GM21447 (cell line): ENCODE results near the gene CTDNEP1.
A peak's percentile ranks its signal among the peaks of the same experiment; 100 is the strongest.

Source experiments
- ATAC-seq: cut with Tn5 transposase; IDR thresholded peaks from one replicate; pipeline ENCODE4 v1.9.1; 2021; ENCODE audit not compliant: unreplicated experiment

Gene CTDNEP1

DNA sequence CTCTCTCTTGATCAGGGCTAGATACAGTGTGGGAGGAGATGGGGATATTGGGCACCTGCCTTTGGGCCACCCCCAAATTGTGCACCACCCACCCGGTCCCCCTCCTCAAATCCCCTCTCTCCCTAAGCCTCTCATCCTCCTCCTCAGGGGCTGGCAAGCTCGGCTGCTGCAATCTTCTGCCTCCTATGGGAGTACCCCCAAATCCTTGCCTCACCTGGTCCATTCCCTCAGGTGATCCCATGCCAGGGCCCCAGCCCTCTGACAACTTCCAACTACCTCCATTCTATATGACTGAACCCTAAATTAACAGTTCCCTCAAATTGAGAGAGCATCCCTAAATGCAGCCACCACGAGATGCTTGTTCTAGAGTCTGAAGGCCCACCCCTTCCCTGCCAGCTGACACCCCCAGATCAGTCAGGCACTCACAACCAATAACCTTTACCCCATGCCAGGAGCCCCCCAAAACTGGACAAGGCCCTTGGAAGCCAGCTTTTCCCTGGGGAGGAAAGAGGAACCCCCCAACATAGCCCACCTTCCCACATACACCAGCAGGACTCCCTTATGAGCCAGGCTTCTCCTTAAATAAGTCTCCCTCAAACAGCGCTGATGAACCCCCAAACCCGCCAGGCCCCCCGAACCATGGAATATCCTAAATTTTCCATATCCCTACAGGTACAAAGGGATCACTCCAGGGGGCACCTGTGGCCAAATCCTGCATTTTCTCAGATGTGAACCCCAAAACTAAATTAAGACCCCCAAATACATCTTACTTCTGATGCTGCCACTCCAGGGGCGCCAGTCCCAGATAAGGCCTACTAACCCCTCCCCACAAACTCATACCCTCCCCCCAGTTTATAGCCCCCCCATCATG is 35.1 kb downstream of the CTDNEP1 start:
- ATAC-seq, result no peak

- ATAC-seq, result no peak
These were observed 35.8 kb downstream of the CTDNEP1 start for GRCh38 chr17:7215652-7216180.

GRCh38 chr17:7215136-7215638 is 36.3 kb downstream of the CTDNEP1 start:
- ATAC-seq, result no peak

DNA sequence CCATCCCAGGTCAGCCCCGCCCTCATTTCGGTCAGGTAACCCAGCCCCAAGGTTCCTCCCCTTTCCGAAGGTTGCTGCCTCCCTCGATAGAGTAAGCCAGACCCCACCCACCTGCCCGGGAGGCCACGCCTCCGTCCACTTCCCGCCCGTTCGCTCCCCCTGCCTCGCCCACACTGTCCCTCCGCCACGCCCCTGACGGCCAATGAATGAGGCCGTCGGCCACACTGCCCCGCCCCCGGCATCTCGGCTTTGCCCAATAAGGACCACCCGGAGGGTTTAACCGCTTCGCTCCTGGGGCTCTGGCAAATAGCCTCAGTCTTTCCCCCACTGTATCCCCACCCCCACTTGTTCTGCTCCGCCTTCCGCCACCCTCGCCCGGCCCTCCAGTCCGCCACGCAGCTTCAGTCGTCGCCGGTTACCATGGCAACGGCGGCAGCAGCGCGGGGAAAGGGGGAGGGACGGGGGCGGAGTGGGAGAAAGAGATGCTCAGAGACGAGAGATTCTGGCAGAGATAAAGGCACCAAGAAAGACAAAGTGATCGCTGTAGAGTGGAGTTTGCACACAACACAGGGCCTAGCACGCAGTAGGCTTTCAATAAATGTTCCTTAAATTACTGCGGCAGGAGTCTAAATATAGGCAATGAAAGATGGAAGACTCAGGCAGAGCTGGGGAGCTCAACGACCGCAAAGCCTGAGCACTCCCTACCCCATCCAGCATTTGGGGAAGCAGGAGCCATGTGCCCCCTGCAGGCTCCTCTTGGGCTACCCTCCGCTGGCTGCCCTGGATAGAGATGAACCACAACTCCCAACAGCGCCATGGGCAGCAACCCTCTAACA is 37.0 kb downstream of the CTDNEP1 start:
- peak; percentile 70 for ATAC-seq

DNA sequence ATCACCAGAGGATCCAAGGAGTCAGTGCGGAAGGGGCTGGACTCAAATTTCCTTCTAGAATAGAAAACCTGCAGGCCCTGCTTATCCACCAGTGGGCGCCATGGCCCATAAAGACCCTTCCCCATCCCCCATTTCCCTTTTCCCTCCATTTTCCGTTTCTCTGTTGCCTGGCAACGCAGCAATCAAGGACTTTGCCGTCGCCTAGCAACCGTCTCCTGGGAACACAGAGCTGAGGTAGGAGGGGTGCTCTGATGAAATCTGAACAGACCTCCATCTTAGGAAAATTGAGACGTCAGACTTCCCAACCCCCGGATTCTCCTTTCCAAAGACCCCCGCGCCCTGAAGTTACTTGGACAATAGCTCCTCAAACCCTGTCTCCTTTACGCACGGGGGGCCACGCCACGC is 37.6 kb downstream of the CTDNEP1 start:
- ATAC-seq, result no peak

DNA sequence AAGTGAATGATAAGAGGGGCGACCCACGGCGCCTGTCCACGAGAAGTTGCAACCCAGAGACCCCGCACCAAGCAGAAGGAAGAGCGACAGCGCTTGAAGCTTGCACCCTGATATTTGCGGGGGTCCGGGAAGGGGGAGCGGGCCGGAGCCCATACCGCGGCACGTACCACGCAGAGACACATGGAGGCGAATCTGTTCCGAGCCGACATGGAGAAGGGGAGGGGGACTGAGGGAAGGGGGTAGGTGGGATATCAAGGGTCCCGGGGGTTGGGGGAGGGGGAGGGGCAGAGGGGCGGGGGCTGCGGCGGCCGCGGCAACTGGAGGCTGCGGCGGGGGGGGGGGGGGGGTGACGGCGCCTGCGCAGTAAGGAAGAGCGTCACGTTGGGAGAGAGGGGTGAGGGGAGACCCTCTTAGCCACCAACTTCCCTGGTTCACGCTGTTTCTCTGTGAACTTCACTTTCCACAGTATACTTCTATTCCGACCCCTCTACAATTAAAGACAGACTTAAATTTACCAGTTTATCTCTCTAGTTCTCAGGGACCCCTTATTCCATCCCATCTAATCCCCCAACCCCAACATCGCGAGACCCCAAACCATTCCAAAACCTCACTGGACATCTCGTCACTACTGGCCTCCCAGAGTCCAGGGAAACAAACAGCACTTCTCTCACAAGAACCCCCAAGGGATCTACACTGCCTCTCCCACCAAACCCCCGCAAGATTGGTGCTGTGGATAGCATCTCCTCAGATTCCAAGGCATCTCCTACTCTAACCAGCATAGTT is 39.9 kb downstream of the CTDNEP1 start:
- ATAC-seq, result no peak

- ATAC-seq, result no peak
These were observed 42.6 kb downstream of the CTDNEP1 start for GRCh38 chr17:7208754-7209460.

- no peak for ATAC-seq
These were observed 43.4 kb downstream of the CTDNEP1 start for GRCh38 chr17:7208027-7208571.

DNA sequence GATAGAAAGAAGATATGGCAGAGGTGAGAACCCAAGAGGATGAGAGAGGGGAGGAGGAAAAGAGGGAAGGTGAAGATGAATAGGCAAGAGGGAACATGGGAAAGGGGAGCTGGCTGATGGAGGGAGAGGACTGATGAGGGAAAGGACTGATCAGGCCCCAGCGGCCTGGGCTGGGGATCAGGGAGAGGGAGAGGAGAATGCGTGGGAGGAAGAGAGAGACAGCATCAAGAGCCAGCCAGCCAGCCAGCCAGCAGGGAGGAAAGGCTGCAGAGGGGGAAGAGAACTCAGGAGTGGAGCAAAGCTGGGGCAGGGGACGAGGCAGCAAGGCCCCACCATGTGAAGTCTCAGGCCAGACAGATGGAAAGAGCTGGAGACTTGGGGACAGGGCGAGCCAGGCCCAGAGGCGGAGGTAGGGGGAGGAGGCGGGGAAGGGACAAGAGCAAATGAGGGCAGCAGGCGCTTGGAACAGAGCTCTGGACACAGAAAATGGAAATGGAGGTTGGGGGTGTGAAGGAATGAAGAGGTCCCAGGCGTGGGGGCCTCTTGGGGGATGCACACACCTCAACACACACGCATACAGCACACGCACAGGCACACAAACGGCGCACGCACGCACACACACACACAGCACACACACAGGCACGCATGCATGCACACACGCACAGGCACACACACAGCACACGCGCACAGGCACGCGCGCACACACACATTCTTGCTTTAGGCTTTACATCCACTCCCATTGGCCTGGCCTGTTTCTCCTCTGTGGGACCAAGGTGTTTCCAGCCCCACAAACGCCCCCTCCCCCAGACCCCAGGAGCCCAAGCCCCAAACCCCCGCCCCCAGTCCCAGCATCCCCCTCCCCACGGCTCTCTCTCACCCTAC is 44.2 kb downstream of the CTDNEP1 start:
- no peak for ATAC-seq

GRCh38 chr17:7205561-7205960 is 46.0 kb downstream of the CTDNEP1 start:
- no peak for ATAC-seq

- ATAC-seq, result peak; percentile 72
These were observed 46.6 kb downstream of the CTDNEP1 start for GRCh38 chr17:7204828-7205461.

GRCh38 chr17:7204336-7204735 is 47.2 kb downstream of the CTDNEP1 start:
- no peak for ATAC-seq

- ATAC-seq, result no peak
These were observed 48.1 kb downstream of the CTDNEP1 start for GRCh38 chr17:7203391-7203790.

DNA sequence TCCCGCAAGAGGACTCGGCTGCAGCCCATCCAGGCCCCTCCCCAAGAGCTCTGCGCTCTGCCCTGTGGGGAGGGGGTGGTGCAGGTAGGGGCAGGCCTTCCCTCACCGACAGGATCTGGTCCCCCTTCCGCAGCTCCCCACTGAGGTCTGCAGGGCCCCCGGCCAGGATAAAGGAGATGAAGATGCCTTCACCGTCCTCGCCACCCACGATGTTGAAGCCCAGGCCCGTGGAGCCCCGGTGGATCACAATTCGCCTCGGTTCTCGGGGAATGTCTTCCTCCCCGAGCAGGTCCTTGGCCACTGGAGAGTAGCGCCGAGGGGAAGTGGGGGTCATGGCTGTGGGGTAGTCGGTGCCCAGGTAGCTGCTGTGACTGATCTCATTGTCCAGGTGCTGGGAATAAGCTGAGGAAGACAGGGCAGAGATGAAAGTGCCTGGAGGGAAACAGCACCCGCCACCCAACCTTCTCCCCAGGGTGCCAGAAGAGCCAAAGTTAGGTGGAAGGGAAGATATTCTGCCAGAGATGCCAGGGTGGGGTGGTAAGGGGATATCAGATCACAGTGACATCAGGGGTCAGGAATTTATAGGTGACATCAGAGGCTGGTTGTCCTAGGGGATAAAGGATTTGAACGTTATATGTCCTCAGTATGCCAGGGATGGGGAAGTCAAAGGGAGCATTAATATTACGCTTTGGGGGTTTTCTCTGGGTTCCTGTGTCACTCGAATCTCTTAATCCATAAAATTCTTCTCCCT is 54.7 kb downstream of the CTDNEP1 start:
- no peak for ATAC-seq

- ATAC-seq, result no peak
These were observed 55.6 kb downstream of the CTDNEP1 start for GRCh38 chr17:7195971-7196370.
